AG04449 (cell line): ENCODE measurements around the gene DOCK11.
"Not testable (repeated sequence)": the region's sequence is repeated elsewhere in the genome, so short reads cannot be mapped to it uniquely, and the experiment has no call there.

Experiments
- CTCF ChIA-PET: fragments of 350-600 bp; formaldehyde crosslinking; extraction: SDS; loops from one replicate; lab custom pipeline; 2021; ENCODE audit warnings: antibody characterized with exemption; lab: Yijun Ruan, JAX
- POLR2A ChIA-PET: fragments of 400-600, 350-600 bp; formaldehyde crosslinking; extraction: SDS; loops from one replicate; lab custom pipeline; 2020; ENCODE audit warnings: antibody characterized with exemption, inconsistent platforms; lab: Yijun Ruan, JAX
- DNase-seq: peaks from one replicate; pipeline ENCODE4 v3.0.0-alpha.2; 2010; ENCODE audit warnings: low read depth, low spot score
- H3K4me3 ChIP-seq: 2 replicates; pipeline ENCODE4 v1.5.1; 2011; ENCODE audit warnings: low read depth, mild to moderate bottlenecking, control low read depth, low read length
- CTCF ChIP-seq: IDR thresholded peaks from one replicate; pipeline ENCODE4 v1.5.1; 2011; ENCODE audit warnings: mild to moderate bottlenecking, moderate library complexity, low read length, control low read depth, inconsistent platforms; ENCODE audit not compliant: insufficient read depth; ENCODE audit errors: missing control alignments

The DOCK11 gene

DNA sequence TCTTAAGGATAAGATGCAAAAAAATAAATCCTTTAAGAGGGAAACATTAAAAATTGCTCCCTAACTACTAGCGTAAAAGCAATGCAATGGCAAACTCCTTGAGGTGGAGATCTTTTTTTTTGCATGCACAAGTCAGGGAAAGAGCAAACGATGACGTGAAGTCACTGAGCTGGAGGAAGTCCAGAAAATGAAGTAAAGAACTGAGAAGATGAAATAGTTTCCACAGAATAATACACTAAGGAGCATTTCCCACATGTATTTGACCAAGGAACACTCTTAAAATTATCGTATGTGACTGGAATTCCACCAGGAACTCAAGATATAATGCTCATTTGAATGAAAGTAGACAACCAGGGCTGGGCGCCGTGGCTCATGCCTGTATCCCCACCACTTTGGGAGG is 21.0 kb upstream of the DOCK11 start:
- no peak for DNase-seq
- no peak for TF ChIP-seq CTCF
- no peak overlapping the region for H3K4me3 ChIP-seq
- CTCF ChIA-PET: interaction anchor here (3.1 kb wide), 1 partner anchor 128 kb away, joined by 17 read pairs; no protein-coding TSS in a partner anchor
- POLR2A ChIA-PET: no interaction called here

- ChIA-PET CTCF (interaction anchor here (0.7 to 3.1 kb wide), 2 partner anchors 16 to 126 kb away, joined by 3 to 17 read pairs; no protein-coding TSS in a partner anchor), POLR2A (no interaction called here)
- DNase-seq: no peak
- TF ChIP-seq CTCF: no peak
- H3K4me3 ChIP-seq: no peak overlapping the region
Measured at GRCh38 chrX:118475903-118476302, 19.7 kb upstream of the DOCK11 start.

GRCh38 chrX:118480172-118480571 is 15.4 kb upstream of the DOCK11 start:
- ChIA-PET CTCF (no interaction called here), POLR2A (no interaction called here)
- H3K4me3 ChIP-seq: no peak overlapping the region
- TF ChIP-seq CTCF: no peak
- no peak for DNase-seq

DNA sequence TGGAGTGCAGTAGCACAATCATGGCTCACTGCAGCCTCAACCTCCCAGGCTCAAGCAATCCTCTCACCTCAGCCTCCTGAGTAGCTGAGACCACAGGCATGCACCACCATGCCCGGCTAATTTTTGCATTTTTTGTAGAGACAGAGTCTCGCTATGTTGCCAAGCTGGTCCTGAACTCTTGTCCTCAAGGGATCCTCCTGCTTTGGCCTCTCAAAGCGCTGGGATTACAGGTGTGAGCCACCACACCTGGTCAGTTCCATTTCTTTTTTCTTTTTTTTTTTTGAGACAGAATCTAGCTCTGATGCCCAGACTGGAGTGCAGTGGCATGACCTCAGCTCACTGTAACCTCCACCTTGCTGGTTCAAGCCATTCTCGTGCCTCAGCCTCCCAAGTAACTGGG is 13.2 kb upstream of the DOCK11 start:
- H3K4me3 ChIP-seq, POLR2A ChIA-PET, CTCF ChIA-PET, DNase-seq: not testable (repeated sequence)

GRCh38 chrX:118484216-118484903 is 11.3 kb upstream of the DOCK11 start:
- H3K4me3 ChIP-seq: no peak overlapping the region
- CTCF ChIA-PET: no interaction called here
- DNase-seq: no peak
- TF ChIP-seq CTCF: no peak
- POLR2A ChIA-PET: no interaction called here

DNA sequence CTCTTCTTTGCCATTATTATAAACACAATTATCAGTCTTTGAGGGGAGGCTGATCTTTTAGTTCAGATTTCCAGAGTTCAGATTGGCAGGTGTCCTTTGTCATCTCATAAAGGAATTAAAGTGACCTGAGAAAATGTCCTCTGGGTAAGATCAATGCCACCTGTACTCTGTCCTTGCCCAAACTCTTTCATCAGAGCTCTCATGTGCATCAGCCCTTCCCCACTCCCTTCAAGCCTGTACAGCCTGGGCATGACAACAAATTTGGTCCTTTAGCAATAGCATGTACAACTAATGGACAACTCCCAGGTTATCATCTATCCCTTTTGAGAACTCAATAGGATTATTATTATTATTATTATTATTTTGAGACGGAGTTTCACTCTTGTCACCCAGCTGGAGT is 8.9 kb upstream of the DOCK11 start:
- CTCF ChIA-PET: interaction anchor here (1.0 kb wide), 1 partner anchor 115 kb away, joined by 3 read pairs; no protein-coding TSS in a partner anchor
- H3K4me3 ChIP-seq, DNase-seq, POLR2A ChIA-PET: not testable (repeated sequence)

GRCh38 chrX:118493016-118493415 is 2.6 kb upstream of the DOCK11 start:
- TF ChIP-seq CTCF: no peak
- POLR2A ChIA-PET: no interaction called here
- H3K4me3 ChIP-seq: no peak overlapping the region
- no peak for DNase-seq
- CTCF ChIA-PET: interaction anchor here (3.1 kb wide), 1 partner anchor 108 kb away, joined by 12 read pairs; no protein-coding TSS in a partner anchor
